Effector memory CD4-positive, alpha-beta T cell (primary cell): ENCODE data around the gene SVOPL.

Experiments
- DNase-seq, 3 donors: peaks; one replicate each; pipeline ENCODE4 v3.0.0-alpha.2; 2020
- H3K27ac ChIP-seq: 2 replicates; pipeline ENCODE4 v1.7.0; 2013; ENCODE audit warnings: mild to moderate bottlenecking, low read length, moderate library complexity; ENCODE audit not compliant: insufficient read depth, poor library complexity, severe bottlenecking
- H3K27me3 ChIP-seq: replicated peaks from 2 replicates; pipeline ENCODE4 v1.7.0; 2013; ENCODE audit warnings: mild to moderate bottlenecking, low read length; ENCODE audit not compliant: insufficient read depth, control insufficient read depth, poor library complexity, severe bottlenecking
- H3K36me3 ChIP-seq: 2 replicates; pipeline ENCODE4 v1.7.0; 2013; ENCODE audit warnings: mild to moderate bottlenecking, low read length, moderate library complexity; ENCODE audit not compliant: control insufficient read depth, insufficient read depth
- H3K4me1 ChIP-seq: 2 replicates; pipeline ENCODE4 v1.7.0; 2013; ENCODE audit warnings: low read length, mild to moderate bottlenecking; ENCODE audit not compliant: control insufficient read depth, insufficient read depth, poor library complexity, severe bottlenecking
- H3K4me3 ChIP-seq: 2 replicates; pipeline ENCODE4 v1.7.0; 2013; ENCODE audit warnings: low read length, low read depth, mild to moderate bottlenecking; ENCODE audit not compliant: insufficient read depth, poor library complexity, severe bottlenecking
- H3K9me3 ChIP-seq: 2 replicates; pipeline ENCODE4 v1.7.0; 2013; ENCODE audit warnings: mild to moderate bottlenecking, low read length, moderate library complexity; ENCODE audit not compliant: control insufficient read depth

The SVOPL gene

DNA sequence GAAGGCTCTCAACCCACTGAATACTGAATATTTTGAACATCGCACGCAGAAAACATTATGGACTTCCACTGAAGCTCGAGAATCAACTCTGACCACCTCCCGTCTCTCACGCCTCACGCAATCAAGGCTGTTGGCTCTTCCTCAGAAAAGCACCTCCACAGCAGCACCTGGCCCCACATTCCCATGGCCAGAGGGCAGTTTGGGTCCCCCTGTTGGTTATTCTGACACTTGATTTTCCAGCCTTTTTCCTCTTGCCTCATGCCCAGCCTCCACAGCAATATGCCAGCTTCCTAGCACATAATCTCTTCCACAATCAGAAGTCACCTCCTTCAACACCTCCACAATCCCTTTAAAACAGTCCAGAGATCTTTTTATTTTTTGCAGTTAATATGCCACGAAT lies 55.9 kb downstream of the SVOPL start:
- H3K27me3 ChIP-seq: no peaks in the 10 kb centered on the region
- DNase-seq: no peak
- H3K36me3 ChIP-seq: no peaks in the 10 kb centered on the region
- no peaks in the 10 kb centered on the region for H3K9me3 ChIP-seq
- H3K4me3 ChIP-seq: no peak overlapping the region
- no peak overlapping the region for H3K27ac ChIP-seq
- no peaks in the 10 kb centered on the region for H3K4me1 ChIP-seq

DNA sequence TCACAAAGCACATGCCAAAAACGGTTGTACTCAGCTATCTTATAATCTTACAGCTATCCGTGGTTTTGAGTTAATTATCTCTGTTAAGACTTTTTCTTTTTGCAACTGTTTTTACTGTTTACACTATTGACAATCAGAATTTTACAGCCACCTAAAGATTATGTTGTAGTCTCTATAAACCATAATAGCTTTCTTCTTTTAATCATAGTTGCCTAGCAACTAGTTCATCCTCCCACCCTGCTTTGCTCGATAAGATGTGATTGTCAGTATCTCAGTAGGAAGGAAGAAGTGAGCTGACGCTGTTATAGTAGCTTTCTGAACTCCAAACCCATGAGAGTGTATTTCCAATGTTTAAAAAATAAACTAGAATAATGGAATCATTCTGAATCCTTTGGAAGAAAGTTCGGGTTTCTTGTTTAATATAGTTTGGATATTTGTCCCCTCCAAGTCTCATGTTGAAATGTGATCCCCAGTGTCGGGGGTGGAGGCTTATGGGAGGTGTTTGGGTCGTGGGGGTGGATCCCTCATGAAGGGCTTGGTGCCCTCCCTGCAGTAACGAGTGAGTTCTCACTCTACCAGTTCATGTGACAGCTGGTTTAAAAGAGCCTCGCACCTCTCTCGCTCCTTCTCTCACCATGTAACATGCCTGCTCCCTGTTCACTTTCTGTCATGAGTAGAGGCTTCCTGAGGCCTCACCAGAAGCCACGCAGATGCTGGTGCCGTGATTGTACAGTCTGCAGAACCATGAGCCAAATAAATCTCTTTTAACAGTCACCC lies 68.1 kb downstream of the SVOPL start:
- DNase-seq: no peak
- Histone ChIP-seq H3K9me3 (no peaks in the 10 kb centered on the region), H3K4me3 (no peak overlapping the region), H3K4me1 (no peaks in the 10 kb centered on the region), H3K27me3 (no peaks in the 10 kb centered on the region), H3K36me3 (no peaks in the 10 kb centered on the region), H3K27ac (no peak overlapping the region)

DNA sequence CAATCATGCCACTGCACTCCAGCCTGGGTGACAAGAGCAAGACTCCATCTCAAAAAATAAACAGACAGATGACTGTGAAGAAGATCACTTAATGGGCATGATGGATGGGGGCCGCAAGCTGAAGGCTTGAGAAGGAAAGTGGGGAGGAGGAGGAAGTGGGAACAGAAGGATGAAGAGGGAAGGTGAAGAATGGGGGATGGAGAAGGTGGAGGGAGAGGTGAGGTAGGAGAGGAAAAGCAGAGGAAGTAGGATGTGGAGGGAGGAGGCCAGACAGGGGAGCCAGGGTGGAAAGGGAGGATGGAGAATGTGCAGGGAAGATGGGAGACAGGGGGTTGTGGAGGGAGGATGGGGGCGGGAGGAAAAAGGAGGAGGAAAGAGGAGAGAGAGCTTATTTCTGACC lies 68.8 kb downstream of the SVOPL start:
- DNase-seq: no peak
- no peaks in the 10 kb centered on the region for H3K4me1 ChIP-seq
- no peak overlapping the region for H3K27ac ChIP-seq
- H3K9me3 ChIP-seq: no peaks in the 10 kb centered on the region
- no peak overlapping the region for H3K4me3 ChIP-seq
- no peaks in the 10 kb centered on the region for H3K27me3 ChIP-seq
- H3K36me3 ChIP-seq: no peaks in the 10 kb centered on the region

DNA sequence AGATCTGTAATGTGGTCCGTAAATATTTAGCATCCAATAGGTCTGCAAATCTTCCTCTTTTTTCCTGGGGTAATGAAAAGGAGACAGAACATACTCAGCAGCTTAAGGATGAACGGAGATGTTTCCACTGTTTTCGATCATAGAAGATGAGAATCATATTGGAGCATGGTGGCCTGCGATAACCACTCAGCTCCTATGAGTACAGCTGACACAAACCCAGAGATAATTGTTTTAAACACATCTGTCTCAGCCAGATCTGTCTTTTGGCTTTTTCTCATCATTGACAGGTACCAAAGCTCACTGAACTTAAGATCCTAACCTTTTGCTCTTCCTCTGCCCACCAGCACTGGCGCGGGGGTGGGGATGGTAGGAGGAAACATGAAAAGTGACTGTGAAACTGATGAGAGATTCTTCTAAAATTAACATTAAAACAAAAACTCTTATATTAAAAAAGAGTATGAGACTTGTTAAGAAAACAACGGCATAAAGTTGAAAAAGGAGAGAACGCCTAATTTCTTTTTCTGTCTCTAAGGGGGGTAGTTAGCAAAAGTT lies 71.0 kb downstream of the SVOPL start:
- no peaks in the 10 kb centered on the region for H3K9me3 ChIP-seq
- no peaks in the 10 kb centered on the region for H3K27me3 ChIP-seq
- H3K4me1 ChIP-seq: peaks cover 9% of the 10 kb centered on the region
- H3K36me3 ChIP-seq: no peaks in the 10 kb centered on the region
- H3K27ac ChIP-seq: no peak overlapping the region
- no peak for DNase-seq
- no peak overlapping the region for H3K4me3 ChIP-seq

DNA sequence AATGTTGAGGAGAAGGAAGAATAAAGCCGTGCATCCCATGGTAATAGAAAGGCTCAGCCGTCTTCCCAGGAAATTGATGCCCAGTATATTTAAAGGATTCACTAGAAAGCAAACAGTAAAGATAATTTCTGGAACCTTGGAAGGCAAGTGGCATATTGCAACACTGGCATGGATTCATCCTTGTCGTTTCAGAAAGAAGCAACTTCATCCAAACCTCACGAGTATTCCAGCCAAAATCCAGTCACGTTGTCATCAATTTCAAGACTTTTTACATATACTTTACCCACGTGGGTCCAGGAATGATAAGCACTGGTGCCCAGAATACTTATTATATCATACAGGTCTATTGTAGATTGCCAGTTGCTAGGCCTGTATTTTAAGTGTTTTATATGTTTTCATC lies 73.8 kb downstream of the SVOPL start:
- no peak overlapping the region for H3K4me3 ChIP-seq
- no peaks in the 10 kb centered on the region for H3K9me3 ChIP-seq
- H3K27me3 ChIP-seq: no peaks in the 10 kb centered on the region
- DNase-seq: no peak
- H3K27ac ChIP-seq: no peak overlapping the region
- peaks cover 18% of the 10 kb centered on the region for H3K4me1 ChIP-seq
- no peaks in the 10 kb centered on the region for H3K36me3 ChIP-seq

DNA sequence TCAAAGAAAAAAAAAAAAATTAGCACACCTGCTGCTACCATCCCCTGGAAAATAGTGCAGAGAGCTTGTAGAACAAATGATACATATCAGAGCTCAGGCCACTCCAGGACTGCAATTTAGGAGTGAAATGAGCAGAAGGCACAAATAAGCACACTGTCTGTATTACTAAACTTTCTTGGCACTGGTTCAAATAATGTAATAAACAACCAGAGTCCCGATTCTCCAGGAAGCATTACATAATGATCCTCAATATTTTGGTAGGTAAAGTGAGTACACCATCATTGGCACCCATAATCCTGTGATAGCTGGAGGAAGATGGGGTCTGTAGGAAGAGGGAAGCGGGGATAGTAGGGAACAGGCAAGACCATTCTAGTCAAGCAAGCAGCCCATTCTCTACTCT lies 74.3 kb downstream of the SVOPL start:
- Histone ChIP-seq H3K9me3 (no peaks in the 10 kb centered on the region), H3K27ac (no peak overlapping the region)

DNA sequence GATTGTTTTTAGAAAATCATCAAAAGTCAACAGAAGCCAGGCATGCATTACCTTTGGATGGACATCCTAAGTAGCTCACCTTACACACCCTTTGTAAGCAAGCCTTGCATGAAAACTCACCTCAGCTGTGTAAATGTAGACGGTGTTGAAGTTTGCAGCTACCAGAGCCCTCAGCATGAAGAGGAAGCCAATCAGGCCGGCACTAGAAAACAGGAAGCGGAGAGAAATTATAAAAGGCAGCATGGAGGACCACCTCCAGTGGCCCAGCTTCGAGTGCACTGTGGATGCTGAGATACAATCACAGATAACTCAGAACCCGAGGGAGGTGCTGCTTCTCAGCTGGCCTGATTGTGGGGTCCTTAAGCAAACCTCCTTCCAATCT lies 75.3 kb downstream of the SVOPL start:
- Histone ChIP-seq H3K27ac (no peak overlapping the region), H3K27me3 (no peaks in the 10 kb centered on the region), H3K4me1 (peaks cover 18% of the 10 kb centered on the region), H3K36me3 (no peaks in the 10 kb centered on the region), H3K4me3 (no peak overlapping the region), H3K9me3 (no peaks in the 10 kb centered on the region)
- DNase-seq: no peak

More for the DNA sequence above, 74.3 kb downstream of the SVOPL start:
- DNase-seq: no peak
- H3K4me3 ChIP-seq: no peak overlapping the region
- no peaks in the 10 kb centered on the region for H3K27me3 ChIP-seq
- H3K36me3 ChIP-seq: no peaks in the 10 kb centered on the region
- peaks cover 18% of the 10 kb centered on the region for H3K4me1 ChIP-seq

DNA sequence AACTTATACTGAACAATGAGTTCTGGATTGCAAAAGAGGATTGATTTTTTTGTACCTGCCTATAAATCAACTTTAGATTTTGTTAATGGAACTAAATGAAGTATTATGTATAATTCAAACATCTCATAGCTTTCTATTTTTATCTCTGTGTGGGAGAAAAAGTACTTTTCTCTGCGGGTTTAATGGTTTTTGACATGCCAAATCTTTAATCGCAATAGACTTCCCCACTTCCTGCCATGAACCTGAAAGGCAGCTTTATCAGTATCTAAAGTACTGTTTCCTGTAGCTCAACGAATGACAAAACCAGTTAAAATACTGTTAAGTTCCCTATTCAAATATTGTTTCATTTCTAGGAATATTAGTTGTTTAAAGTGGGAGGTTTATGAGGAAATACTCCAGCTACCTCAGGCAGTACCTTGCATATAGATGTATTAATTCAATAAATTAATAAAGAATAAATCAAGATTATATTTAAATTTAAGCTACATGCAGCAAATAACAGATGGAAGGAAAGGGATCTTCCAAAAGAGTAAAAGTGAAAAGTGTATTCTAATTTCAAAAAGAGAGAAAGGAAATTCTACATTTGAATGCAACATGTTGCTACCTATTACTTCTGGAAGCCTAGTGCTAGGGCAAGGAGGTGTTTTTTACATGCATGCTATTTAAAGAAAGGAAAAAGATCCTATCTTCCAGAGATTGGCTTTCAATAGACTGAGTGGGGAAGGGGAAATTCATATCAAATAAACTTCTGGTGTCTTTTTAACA lies 75.9 kb downstream of the SVOPL start:
- no peak overlapping the region for H3K4me3 ChIP-seq
- no peaks in the 10 kb centered on the region for H3K36me3 ChIP-seq
- H3K9me3 ChIP-seq: no peaks in the 10 kb centered on the region
- H3K27ac ChIP-seq: no peak overlapping the region
- peaks cover 18% of the 10 kb centered on the region for H3K4me1 ChIP-seq
- DNase-seq: no peak
- no peaks in the 10 kb centered on the region for H3K27me3 ChIP-seq

DNA sequence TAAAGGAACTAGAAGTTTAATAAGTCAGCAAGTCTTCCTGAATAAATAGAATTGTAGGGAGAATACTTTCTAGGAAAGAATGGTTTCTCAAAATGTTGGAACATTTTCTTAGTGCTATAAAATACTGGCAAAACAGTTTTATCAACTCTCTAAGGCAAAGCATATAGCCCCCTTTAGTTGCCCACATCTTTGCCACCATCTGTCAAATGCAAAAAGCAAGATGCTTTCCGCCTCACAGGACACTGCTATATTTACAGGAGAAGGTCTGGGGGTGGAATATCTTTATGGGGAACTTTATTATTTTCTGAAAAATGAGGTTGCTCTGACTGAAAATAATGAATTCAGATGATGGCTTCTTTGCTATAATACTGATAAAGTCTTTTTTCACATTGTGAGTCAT lies 78.3 kb downstream of the SVOPL start:
- no peak overlapping the region for H3K4me3 ChIP-seq
- no peaks in the 10 kb centered on the region for H3K36me3 ChIP-seq
- no peaks in the 10 kb centered on the region for H3K27me3 ChIP-seq
- H3K9me3 ChIP-seq: no peaks in the 10 kb centered on the region
- no peak overlapping the region for H3K27ac ChIP-seq
- peaks cover 18% of the 10 kb centered on the region for H3K4me1 ChIP-seq
- DNase-seq: no peak

DNA sequence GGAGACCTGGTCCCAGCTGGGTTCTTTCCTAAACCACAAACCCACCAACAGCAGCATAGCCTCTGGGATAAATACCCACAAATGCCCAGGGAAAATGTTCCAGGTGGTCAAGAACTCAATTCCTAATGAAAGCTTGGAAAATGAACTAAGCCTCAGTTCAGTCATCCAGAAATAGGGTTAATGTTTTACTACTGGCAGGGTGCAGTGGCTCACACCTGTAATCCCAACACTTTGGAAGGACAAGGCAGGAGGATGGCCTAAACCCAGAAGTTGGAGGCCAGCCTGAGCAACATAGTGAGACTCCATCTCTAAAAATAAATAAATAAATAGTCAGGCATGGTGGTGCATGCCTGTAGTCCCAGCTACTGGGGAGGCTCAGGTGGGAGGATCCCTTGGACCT lies 82.2 kb downstream of the SVOPL start:
- no peaks in the 10 kb centered on the region for H3K36me3 ChIP-seq
- no peak for DNase-seq
- H3K27ac ChIP-seq: no peak overlapping the region
- H3K27me3 ChIP-seq: no peaks in the 10 kb centered on the region
- H3K4me1 ChIP-seq: no peaks in the 10 kb centered on the region
- no peak overlapping the region for H3K4me3 ChIP-seq
- no peaks in the 10 kb centered on the region for H3K9me3 ChIP-seq
